Caco-2 (cell line): ENCODE data around the gene NDUFB3. TPM values are rescaled to one million over a fixed set of nuclear protein-coding genes. Genes with fewer than 3 reads are reported as not detected.

Experiments used
- BruUV-seq: library from RNA; stranded (reverse); fragments of 400-500 nt; replicated peaks from 2 replicates; lab custom pipeline; 2021; lab: Mats Ljungman, UMichigan
- CTCF ChIA-PET: fragments of 300-600 bp; sonication (Branson Sonifier 250); formaldehyde crosslinking; loops from one replicate; lab custom pipeline; 2022; ENCODE audit warnings: antibody characterized with exemption; lab: Charles Lee
- POLR2A ChIA-PET: fragments of 300-600 bp; sonication (Branson Sonifier 250); formaldehyde crosslinking; loops from one replicate; lab custom pipeline; 2022; ENCODE audit warnings: antibody characterized with exemption; lab: Charles Lee
- DNase-seq, 2 experiments: peaks; one replicate each; pipeline versions ENCODE4 v3.0.0 to v3.0.0-alpha.2; 2020 to 2022
- H3K27me3 ChIP-seq: replicated peaks from 2 replicates; pipeline ENCODE4 v1.6.0; 2011; ENCODE audit warnings: low read length; ENCODE audit not compliant: control insufficient read depth, insufficient read depth
- H3K36me3 ChIP-seq: 2 replicates; pipeline ENCODE4 v1.5.1; 2011; ENCODE audit warnings: low read length; ENCODE audit not compliant: control insufficient read depth, insufficient read depth
- H3K4me1 ChIP-seq: fragments of 250-450 bp; sonication (Bioruptor Pico); 2 replicates; pipeline ENCODE4 v1.5.1; 2020; ENCODE audit warnings: mild to moderate bottlenecking
- H3K4me3 ChIP-seq: 2 replicates; pipeline ENCODE4 v1.5.1; 2011; ENCODE audit warnings: low read depth, mild to moderate bottlenecking, control low read depth, low read length
- H3K9me3 ChIP-seq: fragments of 250-450 bp; sonication (Bioruptor Pico); 2 replicates; pipeline ENCODE4 v1.5.1; 2020; ENCODE audit warnings: mild to moderate bottlenecking, moderate library complexity
- H3K27ac Mint-ChIP-seq: one replicate; pipeline ENCODE4 v1.8.0; 2022; ENCODE audit warnings: mixed read lengths; ENCODE audit not compliant: unreplicated experiment
- H3K27me3 Mint-ChIP-seq: one replicate; pipeline ENCODE4 v1.8.0; 2022; ENCODE audit warnings: mixed read lengths; ENCODE audit not compliant: insufficient read depth, unreplicated experiment
- H3K36me3 Mint-ChIP-seq: one replicate; pipeline ENCODE4 v1.8.0; 2022; ENCODE audit warnings: mild to moderate bottlenecking, mixed read lengths; ENCODE audit not compliant: insufficient read depth, unreplicated experiment
- H3K4me1 Mint-ChIP-seq: one replicate; pipeline ENCODE4 v1.8.0; 2022; ENCODE audit warnings: low read depth, mixed read lengths; ENCODE audit not compliant: unreplicated experiment
- H3K4me3 Mint-ChIP-seq: one replicate; pipeline ENCODE4 v1.8.0; 2022; ENCODE audit warnings: mild to moderate bottlenecking, moderate library complexity, mixed read lengths; ENCODE audit not compliant: unreplicated experiment
- H3K9me3 Mint-ChIP-seq: one replicate; pipeline ENCODE4 v1.8.0; 2022; ENCODE audit warnings: mixed read lengths; ENCODE audit not compliant: unreplicated experiment
- intact Hi-C: fragments of 100-400 bp; cut with micrococcal nuclease; formaldehyde crosslinking; loops from one replicate; pipeline ENCODE4 v1.10.0; 2022; ENCODE audit not compliant: unreplicated experiment
- total RNA-seq: library from RNA; stranded (reverse); gene quantifications from 2 replicates; pipeline ENCODE4 v1.2.3, GENCODE V29; 2022
- TF ChIP-seq, protein P1 (sequence below), 2 experiments: fragments of 200-600 bp in 1 of 2; IDR thresholded peaks; 1 replicate in 1 of 2; 2 replicates in 1 of 2; pipeline versions ENCODE4 v1.5.1 to v1.8.0; 2011 to 2022; ENCODE audit warnings: antibody characterized with exemption in 1 of 2, control low read depth in 1 of 2, inconsistent platforms in 1 of 2, low read depth in 1 of 2, low read length in 1 of 2, mild to moderate bottlenecking in 1 of 2, moderate library complexity in 1 of 2; ENCODE audit not compliant: insufficient read depth in 1 of 2, severe bottlenecking in 1 of 2, unreplicated experiment in 1 of 2

Gene NDUFB3
- total RNA-seq, 1 experiment from 2014 or later = 117 TPM

DNA sequence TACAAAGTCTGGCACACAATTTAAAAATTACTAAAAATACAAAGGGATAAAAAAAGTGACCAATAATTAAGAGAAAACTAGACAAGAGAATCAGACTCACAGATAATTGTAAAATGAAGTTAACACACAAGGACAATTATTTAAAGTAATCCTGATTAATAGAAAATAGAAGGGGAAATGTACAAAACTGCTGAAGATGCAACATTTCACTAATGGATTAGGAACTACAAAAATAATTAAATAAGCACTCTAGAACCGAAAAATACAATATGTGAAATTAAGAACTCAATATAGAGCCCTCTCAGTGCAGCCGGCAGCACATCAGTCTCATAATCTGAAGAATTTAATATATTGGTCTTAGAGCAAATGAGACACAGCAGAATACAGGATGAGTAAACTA is 24.9 kb upstream of the NDUFB3 start:
- H3K27me3 Mint-ChIP-seq = no peaks in the 10 kb centered on the region
- peaks cover 23% of the 10 kb centered on the region for H3K36me3 Mint-ChIP-seq
- no peak overlapping the region for H3K27ac Mint-ChIP-seq
- H3K4me1 Mint-ChIP-seq = no peaks in the 10 kb centered on the region
- POLR2A ChIA-PET = no interaction called here
- H3K27me3 ChIP-seq = no peaks in the 10 kb centered on the region
- BruUV-seq = no TSS peak
- CTCF ChIA-PET = no interaction called here
- no peaks in the 10 kb centered on the region; the same call in 1 of the 2 replicates for H3K4me1 ChIP-seq
- intact Hi-C loops = no loop called here
- H3K9me3 Mint-ChIP-seq = no peaks in the 10 kb centered on the region
- TF ChIP-seq, protein P1, sequence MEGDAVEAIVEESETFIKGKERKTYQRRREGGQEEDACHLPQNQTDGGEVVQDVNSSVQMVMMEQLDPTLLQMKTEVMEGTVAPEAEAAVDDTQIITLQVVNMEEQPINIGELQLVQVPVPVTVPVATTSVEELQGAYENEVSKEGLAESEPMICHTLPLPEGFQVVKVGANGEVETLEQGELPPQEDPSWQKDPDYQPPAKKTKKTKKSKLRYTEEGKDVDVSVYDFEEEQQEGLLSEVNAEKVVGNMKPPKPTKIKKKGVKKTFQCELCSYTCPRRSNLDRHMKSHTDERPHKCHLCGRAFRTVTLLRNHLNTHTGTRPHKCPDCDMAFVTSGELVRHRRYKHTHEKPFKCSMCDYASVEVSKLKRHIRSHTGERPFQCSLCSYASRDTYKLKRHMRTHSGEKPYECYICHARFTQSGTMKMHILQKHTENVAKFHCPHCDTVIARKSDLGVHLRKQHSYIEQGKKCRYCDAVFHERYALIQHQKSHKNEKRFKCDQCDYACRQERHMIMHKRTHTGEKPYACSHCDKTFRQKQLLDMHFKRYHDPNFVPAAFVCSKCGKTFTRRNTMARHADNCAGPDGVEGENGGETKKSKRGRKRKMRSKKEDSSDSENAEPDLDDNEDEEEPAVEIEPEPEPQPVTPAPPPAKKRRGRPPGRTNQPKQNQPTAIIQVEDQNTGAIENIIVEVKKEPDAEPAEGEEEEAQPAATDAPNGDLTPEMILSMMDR (IDR thresholded peaks at IDR 0.05; ENCODE audit: insufficient read depth in 1 of 2, low read depth in 1 of 2, low read length in 1 of 2, severe bottlenecking in 1 of 2, unreplicated experiment in 1 of 2) = no peak
- no peaks in the 10 kb centered on the region for H3K36me3 ChIP-seq
- no peaks in the 10 kb centered on the region for H3K9me3 ChIP-seq
- H3K4me3 Mint-ChIP-seq = no peak overlapping the region
- DNase-seq = no peak
- H3K4me3 ChIP-seq = no peak overlapping the region

DNA sequence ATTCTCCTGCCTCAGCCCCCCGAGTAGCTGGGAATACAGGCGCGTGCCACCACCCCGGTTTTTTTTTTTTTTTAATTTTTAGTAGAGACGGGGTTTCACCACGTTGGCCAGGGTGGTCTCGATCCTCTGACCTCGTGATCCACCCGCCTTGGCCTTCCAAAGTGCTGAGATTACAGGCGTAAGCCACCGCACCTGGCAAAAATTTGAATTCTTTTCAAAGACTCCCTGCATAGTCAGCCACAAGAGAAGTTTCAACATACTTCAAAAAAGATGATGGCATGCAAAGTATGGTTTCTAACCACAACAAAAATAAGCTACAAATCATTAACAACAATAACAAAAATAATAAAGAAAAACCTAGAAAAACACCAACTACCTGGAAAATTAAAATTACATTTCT is 22.3 kb upstream of the NDUFB3 start:
- intact Hi-C loops = no loop called here
- ChIA-PET POLR2A (no interaction called here), CTCF (no interaction called here)
- TF ChIP-seq, protein P1 (IDR thresholded peaks at IDR 0.05; ENCODE audit: insufficient read depth in 1 of 2, low read depth in 1 of 2, low read length in 1 of 2, severe bottlenecking in 1 of 2, unreplicated experiment in 1 of 2) = no peak
- Mint-ChIP-seq H3K4me1 (no peaks in the 10 kb centered on the region), H3K9me3 (no peaks in the 10 kb centered on the region), H3K4me3 (no peak overlapping the region), H3K27me3 (no peaks in the 10 kb centered on the region), H3K36me3 (peaks cover 17% of the 10 kb centered on the region), H3K27ac (no peak overlapping the region)
- H3K4me1 ChIP-seq = no peaks in the 10 kb centered on the region
- H3K36me3 ChIP-seq = no peaks in the 10 kb centered on the region
- DNase-seq = no peak
- BruUV-seq = no TSS peak
- no peaks in the 10 kb centered on the region for H3K27me3 ChIP-seq
- no peaks in the 10 kb centered on the region for H3K9me3 ChIP-seq
- H3K4me3 ChIP-seq = no peak overlapping the region

DNA sequence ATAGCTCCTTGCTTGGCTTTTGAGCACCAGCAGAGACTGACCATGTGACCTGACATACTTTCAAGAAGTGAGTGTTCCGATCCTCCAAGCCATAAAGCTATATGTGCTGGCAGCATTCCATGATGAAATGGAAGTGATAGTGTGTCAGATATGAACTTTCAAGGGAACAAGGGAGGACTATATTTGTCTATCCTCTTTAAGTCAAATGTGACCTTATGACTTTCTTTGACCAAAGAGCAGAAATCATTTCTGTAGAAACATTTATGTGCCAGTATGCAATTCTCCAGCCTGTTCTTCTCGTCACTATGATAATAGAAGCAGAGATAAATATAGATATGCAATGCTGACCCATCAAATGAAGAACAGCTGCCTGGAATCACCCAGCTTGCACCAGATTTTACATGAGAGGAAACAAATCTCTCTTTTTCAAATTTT is 14.7 kb upstream of the NDUFB3 start:
- TF ChIP-seq, protein P1 (IDR thresholded peaks at IDR 0.05; ENCODE audit: insufficient read depth in 1 of 2, low read depth in 1 of 2, low read length in 1 of 2, severe bottlenecking in 1 of 2, unreplicated experiment in 1 of 2) = no peak
- Mint-ChIP-seq H3K27ac (no peak overlapping the region), H3K9me3 (no peaks in the 10 kb centered on the region), H3K27me3 (no peaks in the 10 kb centered on the region), H3K36me3 (peaks cover 14% of the 10 kb centered on the region), H3K4me1 (peaks cover 18% of the 10 kb centered on the region), H3K4me3 (no peak overlapping the region)
- Histone ChIP-seq H3K36me3 (no peaks in the 10 kb centered on the region), H3K9me3 (no peaks in the 10 kb centered on the region), H3K4me1 (peaks cover 30% of the 10 kb centered on the region), H3K27me3 (no peaks in the 10 kb centered on the region), H3K4me3 (no peak overlapping the region)
- intact Hi-C loops = no loop called here
- BruUV-seq = no TSS peak
- POLR2A ChIA-PET = no interaction called here
- no peak for DNase-seq
- CTCF ChIA-PET = interaction anchor here (0.9 kb wide), 1 partner anchor 12 kb away, joined by 3 read pairs; no protein-coding TSS in a partner anchor
